Measurements from ENCODE around the gene NEK10. TPM values are rescaled to one million over a fixed set of nuclear protein-coding genes. Genes with fewer than 3 reads are reported as not detected.

The NEK10 gene
- total RNA-seq, 1 donor from 2014 or later: 5.6 TPM

DNA sequence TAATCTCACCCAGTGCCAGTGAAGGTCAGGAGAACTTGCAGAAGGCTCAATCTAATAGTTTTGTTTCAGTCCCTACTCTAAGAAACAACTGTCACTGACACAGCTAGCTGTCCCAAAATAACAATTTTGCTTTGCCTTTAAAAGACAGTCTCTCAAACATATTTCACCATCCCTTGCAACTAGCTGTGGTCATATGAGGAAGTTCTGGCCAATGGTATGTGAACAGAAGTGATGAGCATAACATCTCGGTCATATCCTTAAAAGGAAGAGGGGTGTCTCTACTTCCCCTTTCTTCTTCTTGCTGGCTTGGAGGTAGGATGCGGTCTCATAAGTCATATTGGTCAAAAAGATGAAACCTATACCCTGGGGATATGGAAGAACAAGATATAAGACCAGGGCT is 198.1 kb downstream of the NEK10 start:
- DNase-seq (ENCODE audit: low read depth, low spot score): no peak

DNA sequence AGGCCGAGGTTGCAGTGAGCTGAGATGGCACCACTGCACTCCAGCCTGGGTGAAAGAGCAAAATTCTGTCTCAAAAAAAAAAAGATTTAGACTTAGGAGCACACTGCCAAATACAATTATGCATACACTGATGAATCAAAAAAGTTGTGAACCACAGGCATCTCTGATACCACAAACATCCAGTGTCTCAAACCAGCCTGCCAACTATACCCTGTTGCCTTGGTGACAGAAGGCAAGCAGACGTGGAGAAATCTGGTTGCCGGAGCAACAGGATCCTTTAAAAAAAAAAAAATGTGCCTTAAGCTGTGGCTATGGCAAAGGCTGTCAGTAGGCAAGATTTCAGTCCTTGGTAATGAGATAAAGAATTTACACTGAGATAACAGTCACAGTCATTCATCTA is 202.3 kb downstream of the NEK10 start:
- DNase-seq (ENCODE audit: low read depth, low spot score): no peak

DNA sequence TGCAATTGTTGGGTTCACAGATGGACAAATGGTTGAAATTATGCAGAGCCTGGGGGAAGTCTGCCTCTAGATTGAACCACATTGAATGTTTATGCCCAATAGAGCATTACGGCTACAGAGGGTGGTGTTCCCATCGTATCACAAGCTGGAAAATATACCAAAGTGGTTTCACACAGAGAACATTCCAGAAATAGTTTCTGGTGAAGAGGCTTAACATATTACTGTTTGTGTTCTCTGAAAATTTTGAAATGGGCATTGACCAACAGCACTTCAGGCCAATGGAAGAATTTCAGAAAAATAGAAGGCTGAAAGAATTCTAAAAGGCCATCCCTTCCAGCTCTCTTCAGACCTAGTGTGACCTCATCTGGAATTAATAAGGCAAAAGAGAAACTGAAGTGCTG is 203.9 kb downstream of the NEK10 start:
- no peak for DNase-seq (ENCODE audit: low read depth, low spot score)

DNA sequence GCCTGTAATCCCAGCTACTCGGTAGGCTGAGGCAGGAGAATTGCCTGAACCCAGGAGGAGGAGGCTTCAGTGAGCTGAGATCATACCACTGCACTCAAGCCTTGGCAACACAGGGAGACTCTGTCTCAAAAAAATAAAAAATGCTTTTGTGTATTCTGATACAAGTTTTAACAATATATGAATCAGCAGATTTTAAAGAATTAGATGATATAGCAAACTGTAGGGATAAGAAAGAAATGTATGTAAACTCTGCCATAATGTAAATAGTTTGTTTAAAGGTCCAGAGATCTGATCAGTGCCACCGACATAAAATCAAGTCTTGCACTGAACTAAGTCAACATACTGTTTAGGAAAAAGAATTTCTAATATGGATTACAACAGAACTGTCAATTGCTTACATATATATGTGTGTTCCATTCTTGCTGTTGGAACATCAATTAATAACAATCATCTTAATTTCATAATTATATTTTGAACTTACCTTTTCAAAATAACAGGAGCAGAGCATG is 208.3 kb downstream of the NEK10 start:
- DNase-seq (ENCODE audit: low read depth, low spot score): no peak

DNA sequence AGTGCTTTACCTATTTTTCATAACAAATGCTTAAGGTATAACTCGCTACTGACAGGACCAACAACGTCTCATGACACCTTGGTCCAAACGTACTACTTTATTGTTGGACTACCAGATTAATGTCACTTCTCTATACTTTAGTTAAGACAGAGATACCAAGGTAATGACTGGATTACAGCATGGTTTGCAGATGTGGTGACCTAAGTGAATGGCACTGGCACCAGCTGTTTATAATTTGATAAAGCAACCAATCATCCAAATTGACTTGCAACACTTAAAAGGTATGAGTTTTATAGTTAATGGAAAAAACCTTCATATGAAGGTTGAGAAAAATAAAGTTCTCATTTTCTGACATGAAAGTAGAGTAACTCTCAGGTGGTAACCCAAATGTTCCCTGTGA is 209.0 kb downstream of the NEK10 start:
- no peak for DNase-seq (ENCODE audit: low read depth, low spot score)

DNA sequence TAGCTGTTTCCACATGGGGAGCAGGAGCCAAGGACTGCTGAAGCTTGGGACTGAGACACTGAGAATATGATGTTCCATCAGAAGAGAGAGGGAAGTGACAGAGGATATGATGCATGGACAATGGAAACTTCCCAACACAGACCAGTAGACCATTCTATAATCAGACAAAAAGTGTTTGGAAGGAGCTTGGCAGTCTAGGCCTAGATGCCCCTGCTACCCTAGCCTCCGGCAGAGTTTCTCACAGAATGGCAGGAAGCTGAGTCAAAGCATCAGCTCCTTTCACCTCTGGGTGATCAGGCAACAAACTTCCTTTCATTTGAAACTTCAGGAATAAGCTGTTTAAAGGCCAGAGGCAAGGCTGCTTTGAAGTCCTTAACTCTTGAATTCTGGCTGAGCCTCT is 222.0 kb downstream of the NEK10 start:
- DNase-seq (ENCODE audit: low read depth, low spot score): peak; percentile 92

DNA sequence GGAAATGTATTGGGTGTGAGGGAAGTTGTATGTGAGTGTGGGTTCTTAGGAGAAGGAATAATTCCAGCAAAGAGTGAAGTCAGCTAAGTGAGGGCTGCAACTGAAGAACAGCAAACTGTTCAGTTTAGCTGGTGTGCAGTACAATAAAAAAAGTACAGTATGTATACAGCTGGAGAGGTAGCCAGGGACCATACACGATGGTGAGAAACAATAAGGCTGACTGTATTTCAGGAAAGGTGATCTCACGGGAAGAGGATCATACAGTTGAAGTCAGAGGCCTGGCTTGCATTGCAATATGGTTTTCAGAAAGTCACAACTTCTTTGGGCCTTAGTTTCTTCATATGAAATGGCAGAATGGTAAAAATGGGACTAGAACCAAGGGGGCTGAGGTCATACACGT is 222.4 kb downstream of the NEK10 start:
- peak; percentile 74 for DNase-seq (ENCODE audit: low read depth, low spot score)

DNA sequence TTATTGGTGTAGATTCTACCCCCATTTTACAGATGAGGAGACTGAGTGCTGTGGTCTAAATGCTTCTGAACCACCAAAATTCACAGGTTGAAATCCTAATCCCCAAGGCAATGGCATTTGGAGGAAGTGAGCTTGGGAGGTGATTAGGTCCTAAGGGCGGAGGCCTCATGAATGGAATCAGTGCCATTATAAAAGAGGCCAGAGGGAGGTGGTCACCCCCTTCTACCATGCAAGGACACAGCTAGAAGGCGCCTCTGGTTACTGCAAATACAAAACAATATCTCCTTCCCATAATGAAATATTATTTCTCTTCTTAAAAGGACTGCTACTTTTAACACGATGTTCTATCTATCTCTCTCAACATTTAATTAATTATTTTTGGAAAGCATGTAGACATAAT is 223.5 kb downstream of the NEK10 start:
- DNase-seq (ENCODE audit: low read depth, low spot score): no peak

DNA sequence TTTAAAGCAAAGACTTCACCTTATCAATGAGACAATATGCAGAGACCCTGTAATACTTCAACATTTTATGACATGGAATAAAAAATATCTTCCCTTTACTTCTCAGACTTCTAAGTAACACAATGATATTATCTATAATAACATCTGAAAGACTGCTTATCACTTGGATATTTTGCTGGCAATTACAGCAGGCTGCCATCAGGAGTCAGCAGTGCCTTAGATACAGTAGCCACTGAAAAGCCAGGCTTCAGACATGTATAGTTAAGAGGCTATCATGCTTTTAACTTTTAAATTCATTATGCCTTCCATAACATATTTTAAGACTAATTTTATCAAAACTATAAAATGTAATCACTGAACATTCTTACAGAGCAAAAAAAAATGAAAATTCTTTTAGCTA is 227.5 kb downstream of the NEK10 start:
- no peak for DNase-seq (ENCODE audit: low read depth, low spot score)

DNA sequence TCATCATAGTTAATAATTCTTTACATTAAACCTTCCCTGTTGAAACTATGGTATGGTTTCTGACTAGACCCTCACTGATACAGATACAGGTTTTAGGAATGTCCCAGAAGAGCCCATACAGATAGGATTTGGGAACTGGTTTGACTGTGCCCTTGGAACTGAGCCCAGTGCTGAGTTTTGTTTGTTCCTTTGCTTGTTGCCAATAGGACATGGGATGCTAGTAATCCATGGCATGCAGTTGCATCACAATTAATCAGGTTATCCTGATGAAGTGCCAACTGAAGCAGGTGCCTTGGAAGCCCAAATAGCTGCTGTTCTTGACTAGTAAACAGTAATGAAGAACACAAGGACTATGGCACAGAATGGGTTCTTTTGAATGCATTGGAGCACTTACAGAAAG is 230.6 kb downstream of the NEK10 start:
- no peak for DNase-seq (ENCODE audit: low read depth, low spot score)

DNA sequence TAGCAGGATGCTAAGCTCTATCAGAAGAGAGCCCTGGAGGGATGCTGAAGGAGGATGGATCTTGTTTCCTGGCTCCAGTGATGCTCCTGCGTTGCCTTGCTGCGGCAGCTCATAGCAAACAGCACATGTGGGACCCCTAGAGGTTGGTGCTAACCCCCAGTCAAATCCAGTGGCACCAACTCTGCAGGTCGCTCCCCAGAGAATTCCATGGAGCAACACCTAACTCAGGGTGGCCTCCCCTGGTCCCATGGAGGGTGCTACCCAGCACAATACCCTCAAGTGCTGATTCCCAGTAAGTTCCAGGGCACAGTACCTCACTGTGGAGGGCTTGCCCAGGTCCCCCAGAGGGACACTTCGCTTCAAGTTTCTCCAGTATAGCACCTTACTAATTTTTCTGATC is 231.2 kb downstream of the NEK10 start:
- DNase-seq (ENCODE audit: low read depth, low spot score): no peak

DNA sequence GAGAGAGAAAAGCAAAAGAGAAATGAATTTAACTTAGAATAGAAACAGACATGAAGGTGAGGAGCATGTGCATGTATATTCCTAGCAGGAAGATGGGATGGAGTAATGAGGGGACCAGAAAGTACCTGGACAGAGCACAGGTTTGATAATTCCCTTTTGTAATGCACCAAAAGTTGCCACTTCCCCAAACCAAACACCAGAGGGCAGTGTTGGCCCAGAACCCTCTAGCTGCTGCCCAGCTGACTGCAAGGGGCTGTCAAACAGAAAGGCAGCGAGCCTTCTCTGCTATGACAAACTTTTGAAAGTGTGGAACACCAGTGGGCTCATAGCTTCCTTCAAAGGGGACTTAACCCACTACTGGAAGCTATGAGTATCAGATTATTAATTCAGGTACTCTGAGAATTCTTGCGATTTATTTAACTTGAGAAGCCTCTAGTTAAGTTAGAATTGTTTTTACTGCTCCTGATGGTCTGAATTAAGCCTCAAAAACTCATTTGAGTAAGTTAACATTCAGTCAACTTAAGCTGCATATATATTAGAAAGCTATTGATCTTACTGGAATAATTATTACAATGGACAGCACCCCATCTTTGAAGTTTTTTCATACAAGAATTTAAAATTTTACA is 234.9 kb downstream of the NEK10 start:
- DNase-seq (ENCODE audit: low read depth, low spot score): peak; percentile 17

DNA sequence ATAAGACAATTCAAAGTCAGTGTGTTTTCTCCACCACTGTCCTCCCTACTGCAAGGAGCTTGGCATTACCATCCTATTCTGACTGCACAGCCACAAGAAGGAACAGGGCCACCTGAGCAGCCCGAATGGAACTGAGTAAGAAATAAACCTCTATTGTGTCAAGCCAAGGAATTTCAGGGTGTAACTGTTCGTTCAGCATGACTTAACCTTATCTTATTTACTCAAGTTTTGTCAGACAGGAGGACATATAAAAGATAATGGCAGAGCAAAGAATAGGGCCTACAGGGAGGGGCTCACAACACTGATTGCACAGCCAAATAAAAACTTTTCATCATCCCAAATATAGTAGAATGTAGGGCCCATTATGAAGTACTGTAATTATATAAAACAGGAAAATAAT is 236.1 kb downstream of the NEK10 start:
- DNase-seq (ENCODE audit: low read depth, low spot score): no peak

DNA sequence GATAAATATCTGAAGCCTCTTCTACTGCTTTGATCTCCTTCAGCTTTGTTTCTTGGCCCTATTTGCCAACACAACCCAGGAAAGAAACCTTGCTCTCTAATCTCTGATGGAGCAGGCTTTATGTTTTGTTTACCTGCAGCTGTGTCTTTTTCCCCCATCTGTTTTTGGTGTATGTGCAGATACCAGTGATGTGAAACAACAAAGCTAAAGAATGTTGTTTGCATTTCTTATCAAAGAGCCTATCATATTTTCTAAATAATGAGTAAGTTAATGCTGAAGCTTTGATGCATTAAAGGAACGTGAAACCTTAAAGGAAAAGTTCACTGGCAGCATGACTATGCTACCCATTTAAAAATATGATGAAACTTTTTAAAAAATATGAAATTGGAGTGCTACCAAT is 238.4 kb downstream of the NEK10 start:
- DNase-seq (ENCODE audit: low read depth, low spot score): no peak

DNA sequence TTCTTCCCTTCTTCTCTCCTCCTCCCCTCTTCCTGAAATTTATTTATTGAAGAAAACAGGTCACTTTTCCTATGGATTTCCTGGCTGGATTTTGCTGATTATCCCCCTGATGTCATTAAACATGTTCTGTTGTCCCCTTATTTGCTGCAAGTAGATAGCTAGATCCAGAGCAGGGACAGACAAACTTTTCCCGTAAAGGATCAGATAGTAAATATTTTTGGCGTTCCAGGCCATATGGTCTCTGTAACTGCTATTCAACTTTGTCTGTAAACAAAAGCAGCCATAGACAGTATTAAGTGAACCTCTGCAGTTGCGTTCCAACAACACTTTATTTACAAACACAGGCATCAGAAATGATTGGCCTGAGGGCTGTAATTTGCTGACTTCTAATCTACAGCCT is 241.3 kb downstream of the NEK10 start:
- no peak for DNase-seq (ENCODE audit: low read depth, low spot score)

DNA sequence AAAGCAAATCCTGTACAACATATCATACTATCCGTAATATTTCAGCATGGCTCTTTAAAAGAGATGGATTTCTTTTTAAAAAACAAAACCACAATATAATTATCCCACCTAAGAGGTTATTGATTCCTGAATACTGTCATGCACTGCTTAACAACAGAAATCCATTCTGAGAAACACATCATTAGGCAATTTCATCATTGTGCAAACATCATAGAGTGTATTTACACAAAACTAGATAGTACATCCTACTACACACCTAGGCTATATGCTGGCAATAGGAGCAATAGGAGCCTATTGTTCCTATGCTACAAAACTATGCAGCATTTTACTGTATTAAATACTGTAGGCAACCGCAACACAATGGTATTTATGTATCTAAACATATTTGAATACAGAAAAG is 242.0 kb downstream of the NEK10 start:
- DNase-seq (ENCODE audit: low read depth, low spot score): no peak

DNA sequence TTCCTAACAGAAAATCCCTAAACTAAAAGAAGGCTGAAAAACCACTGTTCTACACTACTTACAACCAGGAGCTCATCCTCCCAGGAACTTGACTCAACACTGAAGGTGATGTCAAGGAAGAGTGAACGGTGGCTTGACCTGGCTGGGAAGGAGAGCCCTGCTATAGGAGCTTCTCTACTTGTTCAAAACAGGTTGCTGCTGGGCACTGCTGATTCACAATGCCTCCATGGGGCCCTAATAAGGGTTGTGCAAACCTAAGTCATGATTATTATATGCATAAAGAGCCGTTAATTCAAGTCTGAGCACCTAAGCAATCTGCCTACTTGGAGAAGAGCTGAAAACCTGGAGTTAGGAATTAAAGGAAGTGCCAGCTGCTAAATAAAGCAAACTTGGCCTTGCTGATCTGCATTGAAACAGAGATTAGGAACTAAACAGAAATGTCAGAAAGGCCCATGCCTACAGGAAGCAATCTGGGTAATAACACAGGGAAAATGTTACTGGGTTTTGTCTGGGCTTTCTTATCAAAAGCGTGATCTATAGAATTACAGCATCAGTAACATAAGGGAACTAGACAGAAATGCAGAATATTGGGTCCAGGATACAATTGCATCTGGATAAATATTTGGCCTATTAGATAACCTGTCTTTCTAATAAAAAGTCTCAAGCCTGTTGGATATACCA is 243.2 kb downstream of the NEK10 start:
- no peak for DNase-seq (ENCODE audit: low read depth, low spot score)

DNA sequence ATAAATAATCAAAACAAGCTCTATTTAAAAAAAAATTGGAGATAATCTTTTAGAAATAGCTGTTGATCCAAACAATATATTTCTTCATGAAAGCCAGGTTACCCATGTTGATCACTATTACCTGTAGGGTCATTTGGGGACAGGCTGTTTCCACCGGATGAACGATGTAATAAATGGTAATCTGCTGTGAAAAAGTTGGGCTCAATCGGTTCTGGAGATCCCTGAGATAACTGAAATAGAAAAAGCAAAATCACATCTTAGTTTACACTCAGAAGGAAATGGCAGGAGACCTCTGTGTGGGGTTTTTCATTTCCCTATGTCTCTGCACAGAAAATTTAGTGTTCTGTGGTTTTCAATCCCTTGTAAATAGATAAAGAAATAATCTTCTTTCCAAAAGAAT is 249.5 kb downstream of the NEK10 start:
- no peak for DNase-seq (ENCODE audit: low read depth, low spot score)

DNA sequence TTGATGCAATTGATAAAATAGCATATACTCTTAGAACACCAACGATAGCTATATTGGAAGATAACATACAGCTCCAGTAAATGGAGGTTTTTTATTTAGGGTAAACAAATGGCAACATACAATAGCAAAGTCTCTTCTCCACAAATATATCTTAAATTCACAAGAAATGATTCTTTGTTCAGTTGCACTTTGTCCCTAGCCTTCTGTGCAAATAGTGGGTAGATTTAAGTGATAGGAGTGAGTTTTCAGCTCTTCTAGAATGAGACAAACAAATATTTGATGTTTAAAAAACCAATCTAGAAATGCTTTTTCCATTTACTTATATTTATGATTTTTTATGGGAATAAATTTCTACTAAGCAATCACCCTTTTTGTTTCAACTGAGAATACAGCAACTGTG is 253.8 kb downstream of the NEK10 start:
- DNase-seq (ENCODE audit: low read depth, low spot score): no peak

DNA sequence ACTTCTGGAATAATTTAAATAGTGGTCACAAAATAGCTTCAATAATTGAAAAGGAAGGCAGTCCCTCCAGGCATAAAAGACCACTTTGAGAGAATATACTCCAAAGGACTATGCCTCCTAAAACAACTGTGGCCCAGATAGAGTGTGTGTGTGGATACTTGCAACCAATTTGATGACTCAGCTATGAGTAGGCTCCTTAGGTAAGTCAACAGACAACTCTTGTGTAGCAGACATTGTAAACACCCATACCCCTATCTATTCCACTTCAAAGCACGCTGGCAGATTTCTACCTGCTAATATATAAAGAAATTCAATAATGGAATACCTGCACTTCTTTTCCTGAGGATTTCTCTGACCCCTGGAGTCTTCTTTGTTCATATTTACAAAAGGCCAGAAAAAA is 254.5 kb downstream of the NEK10 start:
- DNase-seq (ENCODE audit: low read depth, low spot score): no peak

DNA sequence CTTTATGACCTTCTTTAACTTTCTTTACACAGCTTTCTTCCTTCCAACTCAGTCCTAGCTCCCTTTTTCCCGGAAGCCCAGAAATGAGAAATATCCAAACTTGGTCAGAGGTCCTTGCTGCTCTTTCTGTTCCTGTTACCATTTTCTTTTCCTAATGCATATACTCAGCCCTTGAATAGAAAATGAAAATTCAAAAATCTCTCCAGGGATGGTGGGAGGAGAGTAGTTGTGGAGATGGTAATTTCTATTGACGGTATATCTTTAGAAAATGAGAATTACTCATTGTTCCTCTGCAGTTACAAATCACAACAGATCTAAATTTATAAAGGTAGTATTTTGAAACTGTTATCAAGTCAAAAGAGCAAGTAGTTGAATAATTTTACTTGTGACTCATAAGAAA is 255.1 kb downstream of the NEK10 start:
- no peak for DNase-seq (ENCODE audit: low read depth, low spot score)

DNA sequence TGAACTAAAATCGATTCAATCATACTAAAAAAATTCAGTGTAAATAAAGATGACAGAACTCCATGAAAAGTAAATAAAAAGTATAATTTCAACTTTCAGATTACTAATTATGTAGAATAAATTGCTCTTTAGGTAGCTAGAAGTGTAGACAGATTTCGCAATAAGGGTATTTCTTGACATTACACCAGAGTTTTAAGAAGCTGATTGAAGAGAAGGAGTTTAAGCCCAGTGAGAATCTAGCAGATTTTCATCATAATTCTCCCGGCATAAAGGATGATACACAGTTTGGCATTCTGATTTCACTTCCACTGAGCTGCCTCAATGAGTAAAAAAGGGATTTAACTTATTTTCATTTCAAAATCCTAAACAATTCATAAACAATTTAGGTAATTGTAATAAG is 259.2 kb downstream of the NEK10 start:
- DNase-seq (ENCODE audit: low read depth, low spot score): no peak

DNA sequence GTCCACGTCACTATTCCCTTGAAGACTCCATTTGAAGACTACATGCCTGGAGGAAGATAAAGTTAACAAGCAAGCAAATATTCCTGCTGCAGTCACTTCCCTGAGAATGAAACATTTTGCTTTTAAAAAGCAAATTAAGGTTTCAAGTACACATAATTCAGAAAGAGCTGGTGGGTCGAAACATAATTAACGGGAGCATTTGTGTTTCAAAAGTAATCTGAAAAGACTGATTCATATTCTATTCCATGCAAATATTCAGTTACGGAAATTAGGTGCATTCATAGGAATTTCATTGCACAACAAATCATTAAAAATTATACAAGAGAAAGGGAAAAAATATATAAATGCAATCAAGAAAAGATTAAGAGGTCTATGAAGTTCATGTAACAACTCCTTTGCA is 260.9 kb downstream of the NEK10 start:
- no peak for DNase-seq (ENCODE audit: low read depth, low spot score)

Measured in pulmonary artery endothelial cell (primary cell).